A549 (cell line): ENCODE data around the gene CFAP46.

Experiments
- CHD2 ChIP-seq: fragments of 150-350 bp; IDR thresholded peaks from 2 replicates; pipeline ENCODE4 v1.6.1; 2014; ENCODE audit warnings: low read length; ENCODE audit not compliant: partially characterized antibody
- CHD4 ChIP-seq: fragments of 200-600 bp; sonication (generic); IDR thresholded peaks from 2 replicates; pipeline ENCODE4 v1.6.1; 2016; ENCODE audit warnings: antibody characterized with exemption, mild to moderate bottlenecking, borderline replicate concordance
- CTCF ChIP-seq: fragments of >200 bp; sonication (Bioruptor Twin); formaldehyde crosslinking; IDR thresholded peaks from 3 replicates; pipeline ENCODE4 v1.5.1; 2016
- E2F6 ChIP-seq: IDR thresholded peaks from 2 replicates; pipeline ENCODE4 v1.6.1; 2012; ENCODE audit warnings: low read depth, borderline replicate concordance
- EP300 ChIP-seq, 2 experiments: fragments of >200 bp; sonication (Bioruptor Twin); formaldehyde crosslinking; IDR thresholded peaks; 2 replicates in 1 of 2; 3 replicates in 1 of 2; pipeline ENCODE4 v1.6.1; 2016 to 2017
- HDAC2 ChIP-seq: fragments of 200-600 bp; sonication (generic); IDR thresholded peaks from 2 replicates; pipeline ENCODE4 v1.6.1; 2016
- HMGXB4 ChIP-seq: fragments of 250-450 bp; sonication (Bioruptor Pico); IDR thresholded peaks from 2 replicates; pipeline ENCODE4 v1.5.0; 2021; ENCODE audit warnings: mild to moderate bottlenecking, moderate library complexity, borderline replicate concordance
- JUN ChIP-seq, 2 experiments: fragments of >200 bp; sonication (Bioruptor Twin); formaldehyde crosslinking; IDR thresholded peaks; 2 replicates in 1 of 2; 3 replicates in 1 of 2; pipeline ENCODE4 v1.6.1; 2016 to 2017
- MAX ChIP-seq: IDR thresholded peaks from 2 replicates; pipeline ENCODE4 v1.6.1; 2012
- MAZ ChIP-seq: fragments of 150-350 bp; IDR thresholded peaks from 2 replicates; pipeline ENCODE4 v1.6.1; 2014; ENCODE audit warnings: antibody characterized with exemption, low read depth, low read length, borderline replicate concordance
- NPAS2 ChIP-seq: fragments of 250-450 bp; sonication (Bioruptor Pico); IDR thresholded peaks from 2 replicates; pipeline ENCODE4 v1.8.0; 2022; ENCODE audit warnings: mild to moderate bottlenecking, moderate library complexity, borderline replicate concordance
- POLR2A ChIP-seq: IDR thresholded peaks from 2 replicates; pipeline ENCODE4 v1.6.1; 2012; ENCODE audit warnings: mild to moderate bottlenecking, low read length
- POLR2AphosphoS2 ChIP-seq: conservative IDR thresholded peaks from 2 replicates; pipeline ENCODE4 v1.6.1; 2012; ENCODE audit warnings: low read length, improper control_type of control experiment, inconsistent platforms
- RAD21 ChIP-seq, 2 experiments: fragments of >200 bp in 1 of 2; sonication (Bioruptor Twin) in 1 of 2; formaldehyde crosslinking in 1 of 2; IDR thresholded peaks in 1 of 2; conservative IDR thresholded peaks in 1 of 2; 2 replicates in 1 of 2; 3 replicates in 1 of 2; pipeline ENCODE4 v1.6.1; 2012 to 2018; ENCODE audit warnings: inconsistent platforms in 1 of 2

GRCh38 chr10:132834311-132834761, 108.0 kb downstream of the CFAP46 start:
- no peak for TF ChIP-seq CTCF
- no peak for TF ChIP-seq HDAC2
- no peak for TF ChIP-seq CHD2
- TF ChIP-seq POLR2A = no peak
- TF ChIP-seq NPAS2 = no peak
- TF ChIP-seq JUN (IDR thresholded peaks at IDR 0.05) = no peak
- TF ChIP-seq POLR2AphosphoS2 = no peak
- no peak for TF ChIP-seq MAX
- TF ChIP-seq CHD4 = no peak
- TF ChIP-seq HMGXB4 (CRISPR knock-in tag) = no peak
- no peak for TF ChIP-seq MAZ
- TF ChIP-seq RAD21 (conservative IDR thresholded peaks at IDR 0.05 in 1 of 2, IDR thresholded peaks at IDR 0.05 in 1 of 2) = no peak
- TF ChIP-seq E2F6 = no peak
- TF ChIP-seq EP300 (IDR thresholded peaks at IDR 0.05) = no peak
